RWPE2 (cell line): ENCODE measurements around the gene TADA2A.

Experiments used
- ATAC-seq: fragments of 200-7000 bp; cut with Tn5 transposase; 3 replicates; pipeline ENCODE4 v1.9.1; 2021; ENCODE audit warnings: low read depth
- DNase-seq: peaks from one replicate; pipeline ENCODE4 v3.0.0-alpha.2; 2020; ENCODE audit warnings: low spot score
- H3K27ac ChIP-seq: fragments of 450-650 bp; 2 replicates; pipeline ENCODE4 v1.5.1; 2017; ENCODE audit warnings: mild to moderate bottlenecking; ENCODE audit not compliant: poor library complexity, severe bottlenecking
- H3K27me3 ChIP-seq: fragments of 250-450 bp; sonication (Bioruptor Pico); 2 replicates; pipeline ENCODE4 v1.5.1; 2021; ENCODE audit warnings: mild to moderate bottlenecking, moderate library complexity; ENCODE audit not compliant: insufficient read depth, poor library complexity, severe bottlenecking
- H3K36me3 ChIP-seq: fragments of 250-450 bp; sonication (Bioruptor Pico); 2 replicates; pipeline ENCODE4 v1.5.1; 2020; ENCODE audit warnings: low read depth, mild to moderate bottlenecking, moderate library complexity
- H3K4me1 ChIP-seq: fragments of 250-450 bp; sonication (Bioruptor Pico); 2 replicates; pipeline ENCODE4 v1.5.1; 2021; ENCODE audit warnings: mild to moderate bottlenecking, moderate library complexity; ENCODE audit not compliant: insufficient read depth, poor library complexity, severe bottlenecking
- H3K4me3 ChIP-seq: fragments of 250-450 bp; sonication (Bioruptor Pico); 2 replicates; pipeline ENCODE4 v1.5.1; 2021; ENCODE audit warnings: mild to moderate bottlenecking, moderate library complexity; ENCODE audit not compliant: severe bottlenecking
- H3K9me3 ChIP-seq: fragments of 250-450 bp; sonication (Bioruptor Pico); 2 replicates; pipeline ENCODE4 v1.5.1; 2021; ENCODE audit warnings: mild to moderate bottlenecking, moderate library complexity; ENCODE audit not compliant: severe bottlenecking
- TF ChIP-seq, protein P1 (sequence below): fragments of 450-650 bp; IDR thresholded peaks from one replicate; pipeline ENCODE4 v1.5.1; 2017; ENCODE audit warnings: mild to moderate bottlenecking, moderate library complexity; ENCODE audit not compliant: poor library complexity, severe bottlenecking

TADA2A gene

DNA sequence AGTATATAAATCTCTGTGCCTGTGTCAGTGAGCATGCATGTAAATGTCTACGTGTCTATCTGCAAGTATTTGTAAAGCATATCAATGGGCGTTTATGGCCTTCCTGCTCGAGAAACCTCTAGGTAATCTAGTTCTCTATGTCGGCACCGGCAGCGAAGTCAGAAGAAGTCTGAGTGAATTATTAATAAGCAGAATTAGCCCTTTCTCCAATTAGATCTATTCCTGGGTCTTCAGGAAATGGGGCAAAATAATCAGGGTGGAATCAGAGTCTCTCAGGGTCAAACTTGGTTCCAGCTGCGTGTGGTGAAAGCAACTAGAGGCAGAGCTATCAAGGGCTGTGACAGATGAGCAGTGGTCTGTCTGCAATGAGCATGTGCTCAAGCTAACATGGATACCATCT lies 31.0 kb upstream of the TADA2A start, which contains the start of gene C17orf78:
C17orf78 (plus strand) TSS at position 280 of the 400 bp plus-strand sequence; CDS start at position 388, 108 bp downstream.
- TF ChIP-seq, protein P1, sequence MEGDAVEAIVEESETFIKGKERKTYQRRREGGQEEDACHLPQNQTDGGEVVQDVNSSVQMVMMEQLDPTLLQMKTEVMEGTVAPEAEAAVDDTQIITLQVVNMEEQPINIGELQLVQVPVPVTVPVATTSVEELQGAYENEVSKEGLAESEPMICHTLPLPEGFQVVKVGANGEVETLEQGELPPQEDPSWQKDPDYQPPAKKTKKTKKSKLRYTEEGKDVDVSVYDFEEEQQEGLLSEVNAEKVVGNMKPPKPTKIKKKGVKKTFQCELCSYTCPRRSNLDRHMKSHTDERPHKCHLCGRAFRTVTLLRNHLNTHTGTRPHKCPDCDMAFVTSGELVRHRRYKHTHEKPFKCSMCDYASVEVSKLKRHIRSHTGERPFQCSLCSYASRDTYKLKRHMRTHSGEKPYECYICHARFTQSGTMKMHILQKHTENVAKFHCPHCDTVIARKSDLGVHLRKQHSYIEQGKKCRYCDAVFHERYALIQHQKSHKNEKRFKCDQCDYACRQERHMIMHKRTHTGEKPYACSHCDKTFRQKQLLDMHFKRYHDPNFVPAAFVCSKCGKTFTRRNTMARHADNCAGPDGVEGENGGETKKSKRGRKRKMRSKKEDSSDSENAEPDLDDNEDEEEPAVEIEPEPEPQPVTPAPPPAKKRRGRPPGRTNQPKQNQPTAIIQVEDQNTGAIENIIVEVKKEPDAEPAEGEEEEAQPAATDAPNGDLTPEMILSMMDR, result no peak
- H3K9me3 ChIP-seq, result no peaks in the 10 kb centered on the region

DNA sequence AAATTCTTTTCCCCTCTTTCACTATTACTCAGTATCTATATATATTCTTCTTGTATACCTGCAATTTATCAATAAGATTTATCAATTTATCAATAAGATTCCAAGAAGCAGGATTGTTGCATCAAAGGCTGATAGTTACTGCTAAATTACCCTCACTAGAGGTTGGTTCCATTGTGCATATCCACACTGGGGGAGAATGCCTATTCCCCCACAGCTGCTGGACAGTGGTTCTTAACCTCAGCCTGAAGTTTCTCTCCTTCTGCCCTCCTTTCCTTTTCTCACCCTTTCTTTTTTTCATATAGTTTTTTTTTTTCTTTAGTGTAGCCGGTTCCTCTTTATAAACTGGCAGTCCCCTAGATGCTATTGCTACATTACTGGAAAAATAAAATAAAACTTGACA lies 24.6 kb upstream of the TADA2A start:
- Histone ChIP-seq H3K4me1 (no peaks in the 10 kb centered on the region), H3K9me3 (no peaks in the 10 kb centered on the region), H3K27ac (no peak overlapping the region), H3K27me3 (no peaks in the 10 kb centered on the region), H3K4me3 (no peak overlapping the region), H3K36me3 (no peaks in the 10 kb centered on the region)
- TF ChIP-seq, protein P1, result no peak
- no peak for ATAC-seq
- DNase-seq, result no peak

More for the DNA sequence above, 31.0 kb upstream of the TADA2A start, which contains the start of gene C17orf78:
- Histone ChIP-seq H3K27me3 (no peaks in the 10 kb centered on the region), H3K27ac (no peak within 1 kb of the TSS), H3K36me3 (no peaks in the 10 kb centered on the region), H3K4me3 (no peak within 1 kb of the TSS), H3K4me1 (no peaks in the 10 kb centered on the region)
- no peak for ATAC-seq
- DNase-seq, result no peak

DNA sequence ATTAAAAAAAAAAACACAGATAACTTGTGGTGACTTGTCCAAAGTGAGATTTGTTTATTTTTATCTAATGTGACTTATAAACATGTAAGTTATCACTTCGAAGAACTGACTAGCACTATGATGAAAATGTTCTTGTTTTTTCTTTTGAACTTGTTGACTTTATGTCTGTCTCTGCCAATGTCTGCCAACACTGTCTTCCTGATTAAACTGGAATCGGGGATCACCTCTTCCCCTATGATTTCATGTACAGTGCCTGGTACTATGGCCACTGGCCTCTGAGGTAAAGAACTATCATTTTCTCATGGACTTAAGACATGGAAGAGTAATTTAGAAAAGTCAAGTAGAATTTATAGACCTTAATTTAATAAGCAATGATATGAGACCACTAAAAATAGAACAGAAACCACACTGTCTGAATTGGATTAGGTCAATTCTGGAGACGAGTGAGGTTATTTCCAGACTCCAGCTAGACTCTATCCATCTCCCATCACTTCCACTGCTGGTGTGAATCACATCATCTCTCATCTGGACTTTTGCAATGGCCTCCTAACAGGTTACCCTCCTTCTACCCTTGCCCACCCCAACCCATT lies 22.0 kb upstream of the TADA2A start:
- H3K27me3 ChIP-seq, result no peaks in the 10 kb centered on the region
- TF ChIP-seq, protein P1, result no peak
- DNase-seq (no peak), ATAC-seq (no peak)
- no peak overlapping the region for H3K4me3 ChIP-seq
- no peaks in the 10 kb centered on the region for H3K4me1 ChIP-seq
- no peak overlapping the region for H3K27ac ChIP-seq
- H3K36me3 ChIP-seq, result no peaks in the 10 kb centered on the region
- no peaks in the 10 kb centered on the region for H3K9me3 ChIP-seq

DNA sequence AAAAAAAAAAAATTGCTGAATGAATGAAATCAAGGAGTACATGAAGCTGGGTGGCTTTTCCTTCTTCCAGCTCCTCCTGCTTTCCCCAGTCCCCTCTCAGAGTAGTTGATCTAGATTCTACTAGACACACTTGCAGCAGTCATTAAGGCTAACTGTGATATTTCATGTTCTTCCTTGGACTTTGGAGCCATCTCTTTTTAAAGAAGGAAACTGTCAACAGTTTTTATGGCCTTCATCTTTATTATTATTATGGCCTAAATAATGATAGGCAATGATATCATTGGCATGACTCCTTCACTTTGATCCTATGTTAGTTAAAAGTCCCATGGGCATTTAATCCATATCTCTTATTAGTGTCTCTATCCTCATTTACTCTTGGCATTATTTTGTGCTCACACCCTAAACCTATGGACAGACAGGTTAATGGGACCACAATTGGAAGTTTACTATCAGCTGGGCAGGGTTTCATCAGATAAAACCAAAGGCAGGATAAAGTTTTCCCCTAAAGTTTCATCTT lies 21.2 kb upstream of the TADA2A start:
- Histone ChIP-seq H3K27ac (no peak overlapping the region), H3K9me3 (no peaks in the 10 kb centered on the region), H3K4me1 (no peaks in the 10 kb centered on the region), H3K27me3 (no peaks in the 10 kb centered on the region), H3K4me3 (no peak overlapping the region), H3K36me3 (no peaks in the 10 kb centered on the region)
- no peak for DNase-seq
- ATAC-seq, result no peak
- TF ChIP-seq, protein P1, result no peak

DNA sequence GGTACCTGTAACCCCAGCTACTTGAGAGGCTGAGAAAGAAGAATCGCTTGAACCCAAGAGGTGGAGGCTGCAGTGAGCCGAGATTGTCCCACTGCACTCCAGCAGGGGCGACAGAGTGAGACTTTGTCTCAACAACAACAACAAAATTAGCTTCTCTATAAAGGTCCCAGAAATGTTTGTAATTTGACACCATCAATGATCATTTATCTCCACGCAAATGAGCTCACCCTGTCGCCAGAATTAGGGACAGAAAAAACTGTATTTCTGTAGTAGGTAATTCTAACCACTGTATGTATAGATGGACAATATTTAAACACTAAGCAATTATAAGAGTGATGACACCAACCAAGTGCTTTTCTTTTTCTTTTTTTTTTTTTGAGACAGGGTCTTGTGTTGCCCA lies 20.2 kb upstream of the TADA2A start:
- no peak for ATAC-seq
- Histone ChIP-seq H3K4me3 (no peak overlapping the region), H3K27me3 (no peaks in the 10 kb centered on the region), H3K27ac (no peak overlapping the region), H3K4me1 (no peaks in the 10 kb centered on the region), H3K36me3 (no peaks in the 10 kb centered on the region), H3K9me3 (no peaks in the 10 kb centered on the region)
- TF ChIP-seq, protein P1, result no peak
- no peak for DNase-seq
